Stimulated activated CD8-positive, alpha-beta memory T cell treated with anti-CD3 and anti-CD28 coated beads, Interleukin-12 subunit alpha, Interleukin-12 subunit beta, amount 100 ng/mL, for 4 hours (primary cell): ENCODE data around the gene ARVCF.
A peak's percentile ranks its signal among the peaks of the same experiment; 100 is the strongest.

ENCODE experiments used
- DNase-seq: peaks from one replicate; pipeline ENCODE4 v3.0.0-alpha.2; 2020; ENCODE audit warnings: low read depth

The ARVCF gene

DNA sequence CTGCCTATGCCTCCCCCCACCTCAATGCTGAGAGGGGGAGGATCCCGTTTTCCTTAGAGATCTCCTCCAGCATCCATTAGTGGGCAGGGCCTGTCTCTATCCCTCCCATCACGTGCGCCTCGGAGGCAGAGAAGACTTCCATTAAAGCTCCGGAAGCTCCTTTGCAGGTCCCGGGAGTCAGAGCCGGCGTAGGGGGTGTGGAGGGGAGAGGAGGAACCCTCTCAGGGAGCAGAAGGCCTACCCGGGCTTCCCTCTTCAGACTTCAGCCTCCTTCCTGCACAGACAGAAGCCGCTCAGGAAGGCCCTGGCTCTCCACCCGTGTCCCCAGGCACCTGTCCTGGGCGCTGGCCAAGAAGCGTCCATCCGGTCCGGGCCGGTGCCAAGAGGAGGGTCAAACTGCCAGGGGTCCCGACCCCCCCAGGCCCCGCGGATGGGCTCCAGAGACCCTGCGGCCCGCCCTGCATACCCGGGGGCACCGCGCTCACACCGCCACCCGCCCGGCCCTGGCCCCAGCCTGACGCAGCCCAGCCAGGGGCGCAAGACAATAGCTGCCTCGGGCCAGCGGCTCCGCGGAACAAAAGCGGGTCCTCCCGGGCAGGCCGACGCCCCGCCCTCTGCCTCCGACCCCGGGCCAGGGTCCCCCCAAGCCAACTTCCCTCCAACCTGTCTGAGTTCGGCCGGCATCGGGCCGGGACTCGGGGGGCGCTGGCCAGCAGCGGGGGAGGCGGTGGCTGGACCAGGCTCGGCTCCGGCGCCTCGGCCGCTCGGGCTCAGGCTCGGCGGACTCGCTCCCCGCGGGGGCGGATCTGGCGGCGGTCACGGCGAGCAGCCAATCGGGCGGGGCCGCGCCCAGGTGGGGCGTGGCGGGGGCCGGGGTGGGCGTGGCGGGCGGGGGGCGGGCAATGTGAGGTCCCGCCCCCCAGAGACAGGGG is 29.9 kb downstream of the ARVCF start:
- DNase-seq = peak; percentile 45

DNA sequence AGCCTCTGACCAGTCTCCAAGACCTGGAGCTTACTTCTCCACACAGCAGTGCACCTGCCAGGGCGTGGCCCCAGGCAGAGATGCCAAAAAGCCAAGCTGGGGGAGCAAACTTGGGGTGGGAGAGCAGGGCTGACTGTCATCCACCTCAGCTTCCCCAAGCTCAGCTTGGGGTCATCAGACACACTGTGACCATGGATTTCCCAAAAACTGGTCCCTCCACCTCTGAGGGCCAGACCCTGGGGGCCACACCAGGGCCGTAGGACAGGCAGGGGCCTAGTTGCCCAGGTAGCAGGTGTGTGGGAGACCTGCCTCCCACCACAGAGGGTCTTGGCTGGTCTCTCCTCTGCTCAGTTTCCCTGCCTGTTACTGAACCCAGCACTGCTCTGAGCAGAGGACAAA is 30.6 kb downstream of the ARVCF start:
- no peak for DNase-seq

DNA sequence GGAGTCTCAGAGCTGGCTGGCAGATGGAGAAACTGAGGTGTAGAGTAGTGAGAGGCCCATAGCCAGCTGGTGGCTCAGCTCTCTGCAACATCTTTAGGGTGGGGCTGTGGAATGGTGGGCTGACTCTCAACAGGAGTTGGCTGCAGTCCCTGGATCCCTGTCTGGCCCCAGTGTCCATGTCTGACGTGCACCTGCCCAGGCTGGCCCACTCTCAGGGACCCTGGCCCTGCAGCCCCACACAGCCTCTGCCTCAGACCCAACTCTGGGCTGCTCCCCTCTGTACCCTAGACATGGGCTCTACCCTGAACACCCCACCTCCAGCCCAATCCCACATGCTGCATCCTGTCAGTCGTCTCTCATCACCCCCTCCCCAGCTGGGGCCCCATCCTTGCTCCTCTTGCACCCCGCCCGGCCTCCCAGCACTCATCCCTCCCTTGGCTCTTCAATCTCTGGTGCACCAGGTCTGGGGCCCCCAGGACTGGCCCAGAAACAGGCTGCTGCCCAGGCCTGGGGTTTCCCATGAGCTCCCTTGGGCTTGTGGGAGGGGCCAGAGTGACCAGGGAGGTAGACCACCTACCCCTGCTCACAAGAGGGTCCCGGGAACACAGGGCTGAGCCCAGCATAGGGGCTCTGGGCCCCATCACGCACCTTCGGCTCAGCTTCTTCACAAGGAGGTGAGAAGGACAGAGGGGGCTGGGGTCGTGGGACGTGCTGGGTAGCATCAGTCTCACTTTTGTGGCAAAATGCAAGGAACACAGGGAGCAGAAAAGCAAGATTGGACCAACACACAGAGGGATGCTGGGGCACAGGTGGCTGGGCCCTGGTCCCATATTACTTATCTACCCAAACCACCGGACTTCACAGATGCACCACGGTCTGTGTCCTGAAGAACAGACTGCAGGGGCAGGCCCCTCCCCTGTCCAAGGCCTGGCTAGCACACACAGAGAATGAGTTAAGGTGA is 31.5 kb downstream of the ARVCF start:
- no peak for DNase-seq

DNA sequence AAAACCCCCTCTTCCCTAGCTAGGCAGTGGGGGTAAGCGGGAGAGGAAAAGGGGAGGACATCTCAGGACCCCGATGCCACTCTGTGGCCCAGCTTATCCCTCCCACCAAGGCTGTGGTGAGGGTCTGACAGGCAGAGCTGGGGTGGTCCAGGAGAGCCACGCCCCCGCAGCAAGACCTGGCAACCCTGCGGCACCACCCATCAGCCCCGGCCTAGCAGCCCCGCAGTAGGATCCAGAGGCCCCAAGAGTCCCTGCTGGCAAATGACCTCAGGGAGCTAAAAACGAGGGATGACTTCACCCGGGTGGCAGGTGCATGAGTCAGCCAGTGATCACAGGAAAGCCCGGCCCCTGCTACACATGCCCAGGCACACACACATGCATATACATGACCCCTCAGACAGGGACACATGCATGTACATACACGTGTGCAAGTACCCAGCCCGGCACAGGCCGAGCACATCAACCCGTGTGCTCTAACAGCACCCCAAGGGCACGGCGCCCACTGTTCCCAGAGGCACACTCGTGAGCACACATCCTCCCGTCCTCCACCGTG is 32.3 kb downstream of the ARVCF start:
- DNase-seq = no peak

DNA sequence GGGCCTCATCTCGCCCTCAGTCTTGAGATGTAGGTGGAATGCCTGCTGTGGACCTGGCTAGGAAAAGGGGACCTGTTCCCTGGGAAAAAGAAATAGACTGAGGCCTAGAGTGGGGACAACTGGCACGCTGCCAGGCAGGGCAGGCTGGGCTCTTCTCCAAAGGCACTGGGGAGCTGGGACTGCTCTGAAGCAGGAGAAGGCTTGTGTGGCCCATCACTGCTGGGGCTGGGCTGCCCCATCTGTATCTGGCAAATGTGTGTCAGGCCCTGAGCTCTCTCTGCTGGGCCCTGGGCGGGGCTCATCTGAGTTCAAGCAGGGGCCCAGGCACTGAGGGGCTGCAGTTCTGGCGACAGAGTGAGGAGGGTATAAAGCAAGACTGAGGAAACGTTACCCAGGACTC is 32.9 kb downstream of the ARVCF start:
- no peak for DNase-seq

DNA sequence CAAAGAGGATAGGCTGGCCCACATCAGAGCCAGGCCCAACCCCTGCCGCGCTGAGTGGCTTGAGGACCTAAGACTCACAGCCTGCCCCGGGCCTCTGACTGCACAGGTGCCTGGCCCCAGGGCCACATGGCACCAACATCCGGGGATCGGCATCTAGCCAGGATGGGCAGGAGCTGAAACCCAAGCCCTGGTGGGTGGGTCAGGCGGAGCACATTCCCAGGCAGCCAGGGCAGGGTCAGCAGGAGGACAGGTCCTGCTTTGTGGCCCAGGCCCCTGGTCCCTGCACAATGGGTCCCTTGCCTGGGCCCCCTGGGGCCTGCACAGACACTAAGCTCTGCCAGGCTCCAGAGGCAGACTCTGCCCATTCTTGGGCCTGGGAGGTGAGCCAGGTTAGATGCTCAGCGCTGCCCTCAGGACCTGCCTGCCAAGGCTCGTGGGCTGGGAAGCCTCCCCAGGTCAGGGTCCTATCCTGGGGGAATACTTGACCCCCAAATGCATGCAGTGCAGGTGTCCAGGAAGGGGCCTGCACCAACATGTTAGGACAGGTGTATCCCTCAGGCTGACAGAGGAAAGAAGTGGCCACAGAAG is 33.5 kb downstream of the ARVCF start:
- DNase-seq = no peak

DNA sequence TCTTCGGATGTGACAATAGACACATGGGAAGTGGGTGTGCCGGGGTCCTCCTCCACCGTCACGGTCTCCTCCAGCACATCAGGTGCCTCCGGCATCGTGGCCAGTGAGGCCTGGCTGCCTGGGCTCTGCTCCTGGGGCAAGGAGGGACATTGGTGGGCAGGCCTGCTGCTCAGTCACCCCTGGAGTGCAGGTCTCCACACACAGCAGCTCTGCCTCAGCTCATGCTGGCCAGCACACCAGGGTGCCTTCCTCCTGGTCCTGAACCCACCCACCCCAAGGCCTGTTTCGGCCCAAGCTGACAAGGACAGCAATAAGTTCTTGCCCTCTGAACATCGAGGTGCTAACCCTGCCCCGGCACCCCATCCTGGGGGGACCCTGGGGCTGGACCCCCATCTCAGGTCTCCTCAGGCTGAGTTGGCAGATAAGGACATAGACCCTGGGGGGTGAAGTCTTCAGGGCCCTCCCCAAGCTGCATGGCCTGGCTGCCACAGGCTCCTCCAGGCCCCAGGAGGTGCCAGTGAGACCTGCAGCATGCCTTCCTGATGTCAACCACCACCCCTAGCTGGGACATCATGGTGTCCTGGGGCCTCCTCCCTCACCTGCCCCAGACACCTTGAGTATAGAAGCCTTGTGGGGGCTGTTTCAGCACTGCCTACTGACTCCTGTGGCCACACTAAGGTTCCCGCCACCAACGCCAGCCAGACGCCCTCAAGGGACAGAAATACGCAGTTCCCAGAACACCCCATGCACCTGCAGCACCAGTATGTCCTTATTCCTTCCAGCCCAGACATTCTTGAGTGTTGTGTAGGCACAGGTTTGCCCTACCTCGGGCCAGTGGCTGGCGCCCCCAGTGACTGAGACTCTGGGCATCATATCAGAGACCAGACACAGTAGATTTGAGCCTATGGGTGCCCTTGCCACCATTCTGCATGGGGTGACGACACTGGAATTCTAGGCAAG is 34.4 kb downstream of the ARVCF start:
- DNase-seq = no peak

DNA sequence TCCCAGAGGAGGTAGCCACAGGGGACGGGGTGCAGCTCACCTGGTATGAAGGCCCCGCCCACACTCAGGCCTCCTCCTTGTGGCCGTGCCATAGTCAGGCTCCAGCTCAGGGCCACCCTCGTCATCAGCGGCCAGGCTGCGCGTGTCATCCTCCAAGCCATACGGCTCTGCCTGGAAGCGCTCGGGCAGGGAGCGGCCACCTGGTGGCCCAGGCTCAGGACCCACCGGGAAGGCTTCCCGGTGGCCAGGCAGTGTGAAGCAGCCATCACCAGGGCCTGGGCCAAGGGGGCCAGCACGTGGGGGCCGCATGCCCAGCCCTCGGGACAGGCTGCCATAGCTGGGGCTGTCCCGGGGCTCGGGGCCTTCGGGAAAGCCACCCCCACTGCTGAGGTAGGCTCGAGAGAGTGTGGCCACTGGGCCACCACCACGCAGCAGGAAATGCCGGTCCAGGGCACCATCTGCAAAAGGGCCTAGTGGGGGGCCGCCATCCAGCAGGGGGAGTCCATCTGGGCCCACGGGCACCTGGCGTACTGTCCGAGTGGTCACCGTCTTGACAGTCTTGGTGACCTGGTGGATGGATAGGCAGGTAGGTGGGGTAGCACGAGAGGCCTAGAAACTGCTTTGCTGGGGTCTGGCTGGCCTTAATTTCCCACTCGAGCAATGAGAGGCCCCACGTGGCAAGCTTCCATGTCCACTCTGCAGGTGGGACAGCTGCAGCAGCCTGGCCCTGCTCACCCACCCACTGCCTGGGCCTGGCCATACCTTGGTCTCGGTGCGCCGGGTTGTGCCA is 35.3 kb downstream of the ARVCF start:
- no peak for DNase-seq

DNA sequence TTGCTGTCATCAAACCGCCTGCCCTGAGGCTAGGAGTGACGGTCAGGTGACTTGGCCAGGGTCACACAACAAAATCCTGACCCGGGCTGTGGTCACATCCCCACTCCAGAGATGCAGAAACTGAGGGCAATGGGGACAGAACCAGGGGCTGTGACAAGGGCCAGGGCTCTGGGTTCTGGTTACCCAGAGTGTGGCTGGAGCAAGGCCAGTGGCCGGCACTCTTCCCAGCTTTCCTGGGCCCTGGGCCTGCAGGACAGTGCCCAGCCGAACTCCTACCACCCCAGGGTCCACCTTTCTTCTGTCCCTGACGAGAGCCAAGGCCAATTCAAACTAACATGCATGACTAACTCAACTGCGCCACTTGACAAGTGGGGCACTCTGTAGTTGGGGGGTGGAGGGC is 35.9 kb downstream of the ARVCF start:
- DNase-seq = no peak

DNA sequence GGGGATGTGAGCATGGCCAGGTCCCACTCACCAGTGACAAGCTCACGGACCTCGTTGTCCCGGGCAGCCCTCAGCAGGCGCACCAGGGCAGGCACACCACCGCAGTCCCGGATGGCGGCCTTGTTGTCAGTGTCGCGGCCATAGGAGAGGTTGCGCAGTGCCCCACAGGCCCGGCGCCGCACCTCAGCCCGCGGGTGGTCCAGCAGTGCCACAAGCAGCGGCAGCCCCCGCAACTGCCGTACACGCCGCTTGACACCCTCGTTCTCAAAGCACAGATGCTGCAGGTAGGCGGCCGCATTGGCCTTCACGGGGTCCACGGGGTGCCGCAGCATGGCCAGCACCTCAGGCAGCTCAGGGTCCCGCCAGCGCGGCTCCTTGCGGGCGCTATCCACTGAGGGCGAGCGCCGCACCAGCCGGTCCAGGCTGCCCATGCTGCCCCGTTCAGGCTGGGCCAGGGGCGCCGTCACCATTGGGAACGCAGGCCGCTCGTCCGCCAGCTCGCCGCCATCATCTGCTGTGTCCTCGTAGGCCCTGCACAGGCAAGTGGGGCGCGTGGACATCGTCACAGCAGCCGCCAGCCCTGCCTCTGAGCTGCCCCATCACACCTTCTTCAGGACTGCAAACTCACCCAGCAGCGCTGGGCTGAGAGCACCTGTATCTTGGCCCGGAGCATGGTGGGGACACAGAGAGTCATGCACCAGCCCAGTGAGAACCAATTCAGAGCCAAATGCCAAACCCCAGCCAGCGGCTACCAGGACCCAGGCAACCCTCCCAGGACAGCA is 36.7 kb downstream of the ARVCF start:
- DNase-seq = no peak

DNA sequence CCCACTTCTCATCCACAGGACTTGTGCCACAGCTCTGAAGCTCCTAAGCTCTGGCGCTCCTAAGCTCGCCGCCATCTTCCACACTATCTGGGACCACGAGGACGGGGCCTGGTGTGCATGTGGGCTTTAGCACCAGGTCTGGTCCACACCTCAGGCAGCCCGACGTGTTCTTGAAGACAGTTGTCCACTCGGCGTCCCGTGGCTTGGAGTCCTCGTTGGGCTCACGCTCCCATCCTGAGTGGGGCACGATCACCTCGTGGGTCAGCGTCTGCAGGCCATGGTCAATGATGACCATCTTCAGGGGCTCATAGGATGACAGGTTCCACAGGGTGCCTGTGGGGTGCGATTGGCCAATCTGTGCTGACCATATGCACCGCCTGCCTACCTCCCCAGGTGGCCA is 37.9 kb downstream of the ARVCF start:
- DNase-seq = no peak

DNA sequence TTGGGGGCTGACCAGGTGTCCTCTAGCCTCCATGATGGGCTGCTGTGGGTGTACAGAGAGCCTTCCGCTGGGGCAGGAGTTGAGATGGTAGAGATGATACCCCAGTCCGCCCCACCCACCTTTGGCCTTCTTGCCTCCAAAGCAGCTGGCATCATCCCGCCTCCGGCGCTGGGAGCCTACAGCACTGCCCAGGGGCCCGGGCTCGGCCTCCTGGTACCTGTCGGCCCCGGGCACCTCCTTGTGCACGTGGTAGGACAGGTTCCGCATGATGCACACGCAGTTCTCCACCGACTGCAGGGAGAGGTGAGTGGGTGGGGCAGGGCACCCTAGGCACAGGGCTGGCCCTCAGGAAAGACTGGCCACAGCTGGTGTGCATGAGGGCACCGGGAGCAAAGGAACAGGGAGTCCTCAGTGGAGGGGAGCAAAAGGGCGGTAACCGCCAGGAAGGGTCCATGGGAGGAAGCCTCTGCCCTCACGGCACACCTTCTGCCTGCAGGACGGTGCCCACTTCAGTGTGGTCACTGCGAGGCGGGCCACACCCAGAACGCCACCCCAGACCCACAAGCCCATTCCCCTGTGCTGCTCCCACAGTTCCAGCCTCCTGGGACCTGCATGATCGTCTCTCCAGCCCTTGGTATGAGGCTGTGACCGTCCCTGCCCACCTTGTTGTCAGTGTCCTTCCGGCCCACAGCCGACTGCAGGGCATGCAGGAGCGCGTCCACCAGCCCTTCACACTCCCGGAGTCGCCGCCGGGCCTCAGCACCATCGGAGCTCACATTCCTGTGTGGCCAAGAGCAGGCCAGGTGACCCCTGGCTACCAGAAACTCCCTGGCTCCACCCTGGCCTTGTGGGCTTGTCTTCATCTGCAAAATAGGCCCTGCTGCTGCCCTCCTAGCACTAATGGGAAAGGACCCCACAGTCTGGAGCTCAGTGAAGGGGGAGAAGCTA is 39.1 kb downstream of the ARVCF start:
- DNase-seq = no peak

DNA sequence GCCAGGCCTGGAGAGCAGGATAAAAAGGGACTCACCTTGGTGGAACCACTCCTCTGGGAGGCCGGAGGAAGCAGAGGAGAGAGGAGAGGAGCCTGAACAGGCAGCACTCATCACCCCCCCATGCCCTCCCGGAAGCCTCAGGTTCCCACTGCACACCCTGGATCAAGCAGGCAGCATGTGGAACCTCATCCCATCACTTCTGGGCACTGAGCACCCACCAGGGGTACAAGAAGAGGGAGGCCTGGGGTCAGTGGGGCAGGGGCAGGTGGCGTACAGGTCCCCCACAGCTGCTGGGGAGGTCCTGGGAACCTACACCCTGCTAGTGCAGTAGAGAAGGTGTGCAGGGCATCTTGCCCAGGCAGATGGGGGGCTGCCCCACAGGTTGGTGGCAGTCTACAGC is 40.0 kb downstream of the ARVCF start:
- DNase-seq = no peak

DNA sequence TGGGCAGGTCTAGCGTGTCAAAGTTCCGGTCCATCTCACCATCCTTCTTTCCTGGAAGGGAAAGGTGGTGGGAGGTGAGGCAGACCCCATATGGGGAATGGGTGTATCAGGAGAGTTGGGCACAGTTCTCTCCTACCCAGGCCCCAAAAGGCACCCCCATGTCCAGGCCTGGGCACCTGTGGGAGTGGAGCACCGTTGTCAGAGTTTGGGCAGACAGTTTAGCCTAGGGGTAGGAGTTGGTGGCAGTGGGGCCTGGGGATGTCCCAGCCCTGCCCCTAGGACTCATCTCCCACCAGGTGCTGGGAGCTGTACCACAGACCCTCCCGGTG is 41.0 kb downstream of the ARVCF start:
- no peak for DNase-seq

DNA sequence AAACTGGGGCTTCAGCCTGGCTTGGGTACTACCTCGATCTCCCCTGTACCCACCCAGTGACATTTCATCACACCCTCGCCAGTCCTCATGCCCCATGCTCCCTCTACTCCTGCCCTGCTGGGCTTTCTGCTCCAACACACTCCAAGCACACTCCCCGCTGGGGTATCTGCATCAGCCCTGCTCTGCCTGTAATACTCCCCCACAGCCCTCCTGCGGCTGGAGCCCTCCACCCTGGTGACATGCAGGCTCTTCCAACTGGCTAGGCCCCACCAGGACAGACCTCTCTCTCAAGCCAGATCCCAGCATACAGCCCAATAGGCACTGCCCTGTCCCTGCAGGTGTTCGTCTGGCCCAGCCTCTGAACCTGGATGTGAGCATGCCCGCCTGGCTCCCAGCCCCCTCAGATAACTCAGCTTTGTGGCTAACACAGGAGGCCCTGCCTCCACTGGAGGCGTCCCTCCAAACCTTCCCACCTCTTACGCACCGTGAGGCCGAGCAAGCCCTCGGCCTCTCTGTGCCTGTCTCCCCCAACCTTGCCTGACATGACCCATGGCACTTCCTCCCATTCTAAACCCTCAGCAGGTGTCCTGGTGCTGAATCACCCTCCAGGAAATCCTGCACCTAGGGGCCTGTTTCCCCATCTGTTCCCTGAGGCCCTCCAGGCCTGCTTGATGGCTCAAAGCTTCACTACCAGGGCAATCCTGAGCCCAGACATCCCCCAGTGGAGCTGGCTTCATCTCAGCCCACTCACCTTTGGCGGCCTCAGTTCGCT is 41.5 kb downstream of the ARVCF start:
- DNase-seq = no peak

DNA sequence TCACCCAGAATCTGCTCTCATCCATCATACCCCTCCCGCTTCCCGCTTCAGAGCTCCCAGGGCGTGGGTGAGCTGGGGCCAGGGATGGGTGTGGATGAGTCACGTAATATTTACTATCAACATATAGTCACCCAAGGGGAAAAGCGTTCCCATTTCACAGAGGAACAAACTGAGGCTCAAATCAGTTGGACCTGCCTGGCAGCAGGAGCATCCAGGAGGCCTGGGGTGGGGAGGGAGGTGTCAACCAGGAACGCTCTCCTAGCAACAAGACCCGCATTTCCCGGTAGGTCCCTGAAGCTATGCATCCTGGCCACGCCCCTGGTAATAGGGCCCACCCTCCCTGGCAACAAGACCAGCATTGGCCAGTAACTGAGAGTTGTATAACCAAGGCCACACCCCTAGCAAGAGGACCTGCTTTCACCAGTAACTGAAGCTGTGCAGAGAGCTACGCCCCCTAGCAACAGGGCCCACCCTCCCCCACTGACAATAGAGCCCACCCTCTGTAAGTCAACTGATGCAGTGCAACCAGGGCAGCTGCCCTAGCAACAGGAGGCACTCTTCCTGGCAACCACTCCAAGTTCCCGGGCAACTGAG is 42.3 kb downstream of the ARVCF start:
- no peak for DNase-seq

DNA sequence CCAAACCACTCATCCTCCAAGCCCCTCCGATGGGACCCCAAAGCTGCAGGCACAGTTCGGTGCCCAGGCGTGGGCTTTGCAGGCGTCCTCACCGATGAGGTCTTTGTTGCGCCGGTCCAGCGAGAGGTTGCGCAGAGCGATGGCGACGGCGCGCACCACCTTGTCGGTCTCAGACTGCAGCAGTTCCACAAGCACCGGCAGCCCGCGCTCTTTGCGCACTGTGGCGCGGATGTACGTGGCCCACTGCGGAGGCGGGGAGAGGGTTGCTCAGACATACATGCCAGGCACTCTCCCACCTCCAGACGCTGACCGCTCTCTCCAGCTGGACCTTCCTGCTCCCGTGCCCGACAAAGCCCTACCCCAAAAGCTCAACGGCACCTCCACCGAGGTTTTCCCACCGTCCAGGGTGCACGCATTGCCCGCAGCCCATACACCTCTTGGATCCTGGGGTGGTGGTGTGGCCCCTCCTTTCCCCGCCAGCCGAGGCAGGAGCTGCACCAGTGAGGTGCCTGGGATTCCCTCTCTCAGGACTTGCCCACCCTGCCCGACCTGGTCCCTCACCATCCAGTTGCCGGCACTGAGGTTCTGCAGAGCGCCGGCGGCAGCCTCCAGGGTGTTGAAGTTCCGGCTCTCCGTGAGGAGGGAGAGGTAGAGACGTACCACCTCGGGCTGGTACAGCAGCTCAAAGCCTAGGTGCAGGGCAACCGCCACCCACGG is 42.9 kb downstream of the ARVCF start:
- no peak for DNase-seq
